IMR-90 (cell line): ENCODE results near the gene FLT3. TPM values are rescaled to one million over a fixed set of nuclear protein-coding genes. Genes with fewer than 3 reads are reported as not detected.

Experiments used
- ATAC-seq: fragments of 200-7000 bp; cut with Tn5 transposase; 2 replicates; pipeline ENCODE4 v1.9.1; 2020; ENCODE audit warnings: low read depth, mild to moderate bottlenecking, moderate library complexity
- BruUV-seq: library from RNA; stranded (reverse); fragments of 400-500 nt; replicated peaks from 2 replicates; lab custom pipeline; 2021; lab: Mats Ljungman, UMichigan
- CTCF ChIA-PET: fragments of 300-600 bp; formaldehyde crosslinking; extraction: SDS; loops from one replicate; lab custom pipeline; 2021; ENCODE audit warnings: antibody characterized with exemption; lab: Yijun Ruan, JAX
- POLR2A ChIA-PET: fragments of 300-600 bp; sonication (Branson Sonifier 250); formaldehyde crosslinking; loops from one replicate; lab custom pipeline; 2022; ENCODE audit warnings: antibody characterized with exemption; ENCODE audit not compliant: unreplicated experiment; lab: Charles Lee
- DNase-seq: peaks from one replicate; pipeline ENCODE4 v3.0.0; 2013
- H2AFZ ChIP-seq: replicated peaks from 2 replicates; pipeline ENCODE3; 2013; ENCODE audit warnings: low read length, mild to moderate bottlenecking; ENCODE audit not compliant: poor library complexity
- H2AK5ac ChIP-seq: 2 replicates; pipeline ENCODE4 v1.6.1; 2013; ENCODE audit warnings: low read depth, low read length, inconsistent platforms
- H2AK9ac ChIP-seq: replicated peaks from 2 replicates; pipeline ENCODE3; 2013; ENCODE audit warnings: mild to moderate bottlenecking, low read depth, low read length, moderate library complexity; ENCODE audit not compliant: poor library complexity
- H2BK120ac ChIP-seq: 2 replicates; pipeline ENCODE4 v1.6.1; 2013; ENCODE audit warnings: low read depth, low read length, inconsistent platforms
- H2BK15ac ChIP-seq: 3 replicates; pipeline ENCODE4 v1.6.1; 2013; ENCODE audit warnings: low read depth, low read length, inconsistent platforms
- H2BK20ac ChIP-seq: 2 replicates; pipeline ENCODE4 v1.6.1; 2013; ENCODE audit warnings: low read depth, mild to moderate bottlenecking, inconsistent platforms, low read length, moderate library complexity
- H2BK5ac ChIP-seq: 2 replicates; pipeline ENCODE4 v1.6.1; 2013; ENCODE audit warnings: mild to moderate bottlenecking, low read depth, low read length, inconsistent platforms; ENCODE audit not compliant: poor library complexity, severe bottlenecking
- H3K14ac ChIP-seq: replicated peaks from 2 replicates; pipeline ENCODE4 v1.6.1; 2013; ENCODE audit warnings: low read depth, low read length, inconsistent platforms
- H3K18ac ChIP-seq: 2 replicates; pipeline ENCODE4 v1.6.1; 2013; ENCODE audit warnings: low read depth, low read length, control low read depth
- H3K23ac ChIP-seq: 2 replicates; pipeline ENCODE4 v1.6.1; 2013; ENCODE audit warnings: low read depth, low read length, inconsistent platforms
- H3K27ac ChIP-seq: 2 replicates; pipeline ENCODE4 v1.5.1; 2013; ENCODE audit warnings: mild to moderate bottlenecking, control low read depth, low read length; ENCODE audit not compliant: insufficient read depth
- H3K27me3 ChIP-seq: 2 replicates; pipeline ENCODE4 v1.6.1; 2013; ENCODE audit warnings: low read length; ENCODE audit not compliant: control insufficient read depth, insufficient read depth
- H3K36me3 ChIP-seq: 2 replicates; pipeline ENCODE4 v1.6.1; 2013; ENCODE audit warnings: low read length, mixed read lengths; ENCODE audit not compliant: control insufficient read depth, insufficient read depth
- H3K4ac ChIP-seq: 2 replicates; pipeline ENCODE4 v1.6.1; 2013; ENCODE audit warnings: low read depth, low read length, inconsistent platforms
- H3K4me1 ChIP-seq: 2 replicates; pipeline ENCODE4 v1.6.1; 2013; ENCODE audit warnings: low read length, mixed read lengths; ENCODE audit not compliant: control insufficient read depth, insufficient read depth
- H3K4me2 ChIP-seq: 2 replicates; pipeline ENCODE4 v1.6.1; 2013; ENCODE audit warnings: low read depth, mild to moderate bottlenecking, control low read depth, low read length, moderate library complexity
- H3K4me3 ChIP-seq: 2 replicates; pipeline ENCODE4 v1.5.1; 2013; ENCODE audit warnings: low read depth, mild to moderate bottlenecking, control low read depth, low read length, moderate library complexity; ENCODE audit not compliant: insufficient read depth
- H3K56ac ChIP-seq: 2 replicates; pipeline ENCODE4 v1.6.1; 2013; ENCODE audit warnings: low read length, inconsistent platforms; ENCODE audit not compliant: insufficient read depth; ENCODE audit errors: extremely low read depth
- H3K79me1 ChIP-seq, 2 experiments: 2 replicates each; pipeline ENCODE4 v1.6.1; 2013; ENCODE audit warnings: low read length in 2 of 2, inconsistent platforms in 1 of 2, low read depth in 1 of 2
- H3K9ac ChIP-seq: 2 replicates; pipeline ENCODE4 v1.6.1; 2013; ENCODE audit warnings: low read depth, low read length, control low read depth
- H3K9me1 ChIP-seq: 2 replicates; pipeline ENCODE4 v1.6.1; 2013; ENCODE audit warnings: low read length, inconsistent platforms; ENCODE audit not compliant: insufficient read depth
- H3K9me3 ChIP-seq: 2 replicates; pipeline ENCODE4 v1.6.1; 2013; ENCODE audit warnings: low read length; ENCODE audit not compliant: control insufficient read depth, insufficient read depth
- H4K20me1 ChIP-seq: 2 replicates; pipeline ENCODE4 v1.6.1; 2013; ENCODE audit warnings: low read length, inconsistent platforms; ENCODE audit not compliant: insufficient read depth
- H4K5ac ChIP-seq: 2 replicates; pipeline ENCODE4 v1.6.1; 2013; ENCODE audit warnings: mild to moderate bottlenecking, low read depth, low read length, control low read depth
- H4K8ac ChIP-seq, 2 experiments: 2 replicates each; pipeline ENCODE4 v1.6.1; 2013; ENCODE audit warnings: low read depth in 2 of 2, low read length in 2 of 2, control low read depth in 1 of 2, inconsistent platforms in 1 of 2
- H4K91ac ChIP-seq: 2 replicates; pipeline ENCODE4 v1.6.1; 2013; ENCODE audit warnings: low read depth, low read length, inconsistent platforms; ENCODE audit not compliant: insufficient read depth
- CEBPB ChIP-seq: IDR thresholded peaks from 2 replicates; pipeline ENCODE4 v1.6.1; 2012; ENCODE audit warnings: low read depth, low read length, improper control_type of control experiment
- FOS ChIP-seq: fragments of 150-350 bp; IDR thresholded peaks from 2 replicates; pipeline ENCODE4 v1.6.1; 2016; ENCODE audit warnings: low read depth, low read length
- MXI1 ChIP-seq: IDR thresholded peaks from 2 replicates; pipeline ENCODE4 v1.6.1; 2012; ENCODE audit warnings: low read depth, mild to moderate bottlenecking, low read length, moderate library complexity, borderline replicate concordance
- WGBS, 2 experiments: methylation state at CpG; one replicate each; pipeline versions ENCODE4 v1.1.5 to v1.1.7; 2013; ENCODE audit warnings: missing lambda C conversion rate in 2 of 2; ENCODE audit not compliant: insufficient read length in 1 of 2; ENCODE audit errors: extremely low coverage in 2 of 2; 5-methylcytosine and 5-hydroxymethylcytosine counted together
- dilution Hi-C: fragments of 300-500 bp; cut with HindIII; formaldehyde crosslinking; loops from one replicate; pipeline ENCODE4 v1.14.3; 2018; ENCODE audit warnings: low sequenced_read_pairs; ENCODE audit not compliant: unreplicated experiment
- in situ Hi-C: fragments of 300-500 bp; cut with MboI; formaldehyde crosslinking; loops from 3 replicates; pipeline ENCODE4 v1.14.3; 2019; ENCODE audit warnings: low sequenced_read_pairs, inconsistent platforms, mixed read lengths
- intact Hi-C: fragments of 100-400 bp; cut with micrococcal nuclease; formaldehyde crosslinking; loops from 2 replicates; pipeline ENCODE4 v1.10.0; 2022
- polyA plus RNA-seq, 3 experiments: library from polyadenylated mRNA; depleted of rRNA; stranded (reverse); fragments of >200 nt; gene quantifications; 2 replicates each; pipeline ENCODE4 v1.2.3, GENCODE V29; 2012; ENCODE audit warnings: low replicate concordance in 1 of 3
- total RNA-seq: library from RNA; depleted of rRNA; stranded (reverse); fragments of >200 nt; gene quantifications from 2 replicates; pipeline ENCODE4 v1.2.3, GENCODE V29; 2012

The FLT3 gene
- total and polyA plus RNA-seq, 2 of the 4 experiments (the other 2 are of a cell fraction) = not detected

DNA sequence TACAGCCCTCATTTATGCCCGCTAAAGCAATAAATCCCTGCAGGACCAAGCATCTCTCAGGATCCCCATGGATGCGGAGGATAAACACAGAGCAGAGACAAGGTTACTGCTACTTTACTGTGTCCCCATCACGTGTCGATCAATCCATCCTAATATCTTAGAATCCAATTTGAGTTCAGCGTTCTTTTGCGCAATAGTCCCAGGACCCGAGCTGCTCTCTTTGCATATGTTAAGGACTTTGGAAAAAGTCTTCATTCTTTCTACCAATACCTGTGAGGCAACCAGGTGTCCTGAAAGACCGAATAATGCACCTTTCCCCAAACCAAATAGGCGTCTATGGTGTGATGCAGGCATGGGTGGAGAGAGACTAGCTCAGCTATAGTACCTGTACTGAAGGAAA lies 73.9 kb downstream of the FLT3 start:
- Histone ChIP-seq H3K9me3 (no peaks in the 10 kb centered on the region), H3K9ac (no peak overlapping the region), H3K23ac (no peak overlapping the region), H4K91ac (peak overlapping the region; percentile 6; the same call in 1 of the 2 replicates), H3K56ac (no peak overlapping the region), H3K36me3 (no peaks in the 10 kb centered on the region), H2AFZ (no peak overlapping the region), H3K4ac (no peak overlapping the region), H4K8ac (no peak overlapping the region), H3K9me1 (peaks cover 9% of the 10 kb centered on the region; the same call in 1 of the 2 replicates), H3K4me2 (no peak overlapping the region), H2BK120ac (no peak overlapping the region), H4K20me1 (no peaks in the 10 kb centered on the region), H2AK9ac (no peak overlapping the region), H3K18ac (no peak overlapping the region), H2AK5ac (no peak overlapping the region), H3K4me1 (peaks cover 8% of the 10 kb centered on the region), H2BK20ac (no peak overlapping the region), H3K27me3 (peaks cover 6% of the 10 kb centered on the region; the same call in 1 of the 2 replicates), H3K14ac (no peak overlapping the region; the same call in 1 of the 2 replicates), H2BK5ac (no peak overlapping the region), H3K79me1 (no peaks in the 10 kb centered on the region), H3K27ac (no peak overlapping the region), H4K5ac (no peak overlapping the region), H2BK15ac (no peak overlapping the region; the same call in 2 of the 3 replicates), H3K4me3 (no peak overlapping the region)
- intact Hi-C loops = no loop called here
- ChIA-PET POLR2A (no interaction called here), CTCF (no interaction called here)
- TF ChIP-seq FOS (no peak), CEBPB (peak; percentile 50; the same call in 1 of the 2 replicates), MXI1 (no peak)
- no TSS peak for BruUV-seq
- ATAC-seq (no peak), DNase-seq (no peak)
- in situ Hi-C loops = no loop called here
- dilution Hi-C loops = no loop called here
- no CpG with 5 or more reads among the region's 9 CpGs for WGBS, 2 experiments
